ENCODE measurements around the gene PLXNB1.
"Not testable (repeated sequence)": the region's sequence is repeated elsewhere in the genome, so short reads cannot be mapped to it uniquely, and the experiment has no call there.

PLXNB1 gene

DNA sequence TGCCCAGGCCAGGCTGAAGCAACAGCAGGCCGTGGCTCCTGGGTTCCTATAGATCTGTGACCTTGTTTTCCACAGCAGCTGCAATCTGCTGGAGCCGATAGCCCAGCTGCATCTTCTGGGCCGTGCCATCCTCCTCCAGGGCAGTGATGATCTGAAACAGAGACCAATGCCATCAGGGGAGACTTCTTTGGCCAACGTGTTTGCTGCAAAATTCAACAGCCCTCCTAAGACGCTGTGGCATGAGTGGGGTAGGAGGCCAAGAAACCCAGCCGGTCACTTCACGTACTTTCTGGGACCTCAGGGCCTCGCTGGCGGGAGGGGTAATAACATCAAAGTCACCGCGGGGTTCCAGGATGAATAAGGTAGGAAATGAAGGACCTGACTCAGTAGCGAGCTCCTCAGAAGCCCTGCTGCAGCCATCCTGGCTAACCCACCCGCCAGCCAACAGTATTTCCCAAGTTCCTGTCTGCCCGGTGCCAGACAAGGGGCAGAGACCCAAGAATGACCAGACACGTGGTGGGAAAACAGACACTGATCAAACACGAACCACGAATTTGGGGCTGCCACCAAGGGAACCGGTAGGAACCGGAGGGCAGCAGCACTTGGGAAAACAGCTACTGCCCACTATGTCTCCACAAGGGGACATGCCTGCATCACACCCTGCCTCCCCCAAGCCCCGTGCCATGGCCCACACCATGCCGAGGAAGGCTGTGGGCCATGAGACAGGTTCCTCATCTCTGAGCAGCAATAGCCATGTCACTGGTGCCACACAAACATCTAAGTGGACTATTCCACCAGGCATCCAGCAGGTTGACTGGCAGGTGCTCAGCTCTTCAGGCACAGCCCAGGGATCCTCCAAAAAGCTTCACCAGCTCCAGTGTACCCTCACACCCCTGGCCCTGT, 25.2 kb downstream of the PLXNB1 start:
- DNase-seq, result no peak

DNA sequence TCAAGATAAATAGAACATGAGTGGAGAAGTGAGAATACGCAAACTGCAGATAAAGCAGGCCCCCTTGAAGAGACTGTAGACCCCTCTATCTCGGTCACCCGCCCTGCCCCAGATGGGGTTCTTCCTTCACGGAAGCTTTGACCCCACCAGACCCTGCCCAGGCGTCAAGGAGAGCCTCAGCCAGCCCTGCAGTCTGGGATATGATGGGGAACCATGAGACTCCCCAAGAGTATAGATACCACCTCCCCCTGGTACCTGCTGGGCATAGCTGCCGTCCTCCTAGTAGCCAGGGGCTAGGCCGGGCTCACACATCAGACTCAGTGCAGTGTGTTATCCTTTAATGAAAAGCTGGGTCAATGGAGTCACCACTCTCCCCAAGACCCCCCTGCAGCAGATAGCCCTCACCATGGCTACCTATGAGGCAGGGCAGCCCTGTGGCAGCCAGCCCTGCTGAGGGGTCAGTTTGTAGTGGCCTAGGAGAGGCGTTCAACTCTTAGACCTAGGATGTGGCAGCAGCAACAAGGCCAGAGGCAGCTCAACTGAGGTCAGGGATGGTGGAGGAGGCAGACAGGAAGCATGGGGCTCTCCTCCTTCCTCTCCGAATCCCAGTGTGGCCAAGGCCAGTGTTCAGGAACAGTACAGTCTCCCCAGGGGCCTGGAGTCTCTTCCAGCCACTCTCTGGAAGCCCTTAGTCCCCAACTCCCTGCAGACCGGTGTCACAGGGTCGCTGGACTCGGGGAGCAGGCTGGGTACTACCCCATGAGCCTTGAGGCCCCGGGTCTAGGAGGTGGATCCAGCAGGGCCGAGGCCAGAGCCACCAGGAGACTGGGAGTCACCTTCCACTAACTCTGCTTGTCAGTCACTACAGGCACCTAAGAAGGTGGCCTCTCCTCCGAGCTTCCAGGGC, 26.1 kb downstream of the PLXNB1 start:
- no peak for DNase-seq

GRCh38 chr3:48402907-48403306, 27.0 kb downstream of the PLXNB1 start:
- no peak for DNase-seq

- DNase-seq, result no peak
These were observed 27.6 kb downstream of the PLXNB1 start for GRCh38 chr3:48402281-48402732.

- DNase-seq, result not testable (repeated sequence)
These were observed 28.4 kb downstream of the PLXNB1 start for GRCh38 chr3:48401434-48401901.

- peak; percentile 1 for DNase-seq
These were observed 29.0 kb downstream of the PLXNB1 start for GRCh38 chr3:48400824-48401433.

- no peak for DNase-seq
These were observed 30.3 kb downstream of the PLXNB1 start for GRCh38 chr3:48399387-48400172.

- no peak for DNase-seq
These were observed 31.0 kb downstream of the PLXNB1 start for GRCh38 chr3:48398701-48399386.

DNA sequence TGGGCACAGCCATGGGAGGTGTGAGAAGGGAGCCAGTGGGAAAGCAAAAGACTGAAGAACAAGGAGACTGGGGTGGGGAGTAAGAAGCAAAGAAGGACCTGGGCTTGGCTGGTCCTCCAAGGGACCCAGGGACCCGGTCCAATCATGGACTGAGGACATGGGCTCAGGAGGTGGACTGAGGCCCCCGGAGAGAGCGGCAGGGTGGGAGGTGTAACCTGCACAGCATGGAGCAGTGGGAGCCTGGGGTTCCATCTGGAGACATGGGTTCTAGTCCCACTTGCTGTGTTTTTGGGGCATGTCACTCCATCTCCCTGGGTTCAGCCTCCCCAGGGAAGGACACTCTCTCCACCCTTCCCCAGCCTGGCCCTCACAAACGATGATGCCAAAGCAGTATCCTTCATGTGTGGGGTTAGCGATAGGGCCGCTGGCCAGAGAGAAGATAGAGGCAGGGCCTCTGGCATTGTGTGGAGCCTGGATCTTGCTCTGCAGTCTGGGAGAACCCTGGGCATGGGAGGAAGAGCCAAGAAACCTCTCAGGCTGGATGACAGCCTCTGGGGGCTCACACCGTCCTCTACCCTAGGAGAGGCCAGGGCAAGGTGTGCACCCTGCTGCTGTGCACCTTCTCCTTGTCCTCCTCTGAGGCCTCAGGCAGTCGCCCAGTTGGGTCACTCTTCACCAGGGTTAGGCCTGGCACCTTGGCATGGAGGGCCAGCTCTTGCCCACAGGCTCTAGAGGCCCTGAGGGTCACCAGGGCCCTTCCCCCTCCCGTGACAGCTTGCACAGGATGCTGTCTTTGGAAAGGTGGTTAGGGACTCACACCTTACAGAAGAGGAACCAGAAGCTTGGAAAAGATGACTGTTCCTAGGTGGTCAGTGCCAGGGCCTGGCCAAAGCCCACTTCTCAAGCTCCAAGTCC, 31.9 kb downstream of the PLXNB1 start:
- DNase-seq, result no peak

DNA sequence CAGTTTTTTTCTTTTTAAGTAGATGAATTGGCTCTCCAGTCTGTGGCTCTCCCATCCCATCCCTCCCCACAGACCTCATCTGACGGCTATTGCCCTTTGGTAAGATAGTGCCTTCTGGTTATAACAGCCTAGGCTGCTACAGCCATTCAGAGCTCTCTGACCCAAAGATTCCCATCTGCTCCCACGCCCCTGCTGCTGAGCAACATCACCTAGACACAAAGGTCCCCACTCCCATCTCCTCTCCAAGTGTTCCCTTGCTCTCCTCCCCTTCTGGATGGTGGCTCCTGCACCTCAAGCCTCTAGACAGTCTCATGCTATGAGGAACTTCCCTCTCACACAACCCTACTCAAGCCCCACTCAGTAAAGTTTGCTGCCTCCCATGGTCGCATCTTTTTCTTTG, 34.2 kb downstream of the PLXNB1 start:
- DNase-seq, result no peak

DNA sequence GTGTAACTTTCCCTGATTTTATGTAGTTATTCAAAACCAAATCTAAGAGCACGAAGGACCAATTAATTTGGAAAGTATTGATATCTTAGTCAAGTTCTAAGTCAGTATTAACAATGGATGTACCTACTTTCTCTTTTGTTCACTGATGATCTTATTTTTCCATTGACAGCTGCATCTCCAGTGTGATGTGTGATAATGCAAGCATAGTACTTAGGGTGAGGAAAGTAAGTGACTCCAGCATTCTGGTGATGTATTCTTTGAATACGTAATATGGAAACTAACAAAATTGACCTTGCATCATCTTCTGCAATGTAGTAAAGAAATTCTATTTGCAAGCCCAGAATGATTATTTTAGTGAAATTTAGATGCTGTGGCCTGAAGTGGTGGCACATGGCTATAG, 35.5 kb downstream of the PLXNB1 start:
- DNase-seq, result no peak

DNA sequence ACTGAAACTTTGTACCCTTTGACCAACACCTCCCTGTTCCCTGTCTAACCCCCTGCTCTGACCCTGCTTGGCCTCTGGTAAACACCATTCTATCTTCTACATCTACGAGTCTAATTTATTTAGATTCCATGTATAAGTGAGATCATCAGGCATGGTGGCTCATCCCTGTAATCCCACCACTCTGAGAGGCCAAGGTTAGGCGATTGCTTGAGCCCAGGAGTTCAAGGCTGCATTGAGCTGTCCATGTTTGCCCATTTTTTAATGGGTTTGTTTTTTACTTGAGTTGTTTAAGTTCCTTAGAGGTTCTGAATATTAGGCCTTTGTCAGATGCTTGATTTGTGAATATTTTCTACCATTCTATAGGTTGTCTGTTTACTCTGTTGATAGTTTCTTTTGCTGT, 40.9 kb downstream of the PLXNB1 start:
- no peak for DNase-seq

GRCh38 chr3:48387634-48388033, 42.3 kb downstream of the PLXNB1 start:
- DNase-seq, result no peak

DNA sequence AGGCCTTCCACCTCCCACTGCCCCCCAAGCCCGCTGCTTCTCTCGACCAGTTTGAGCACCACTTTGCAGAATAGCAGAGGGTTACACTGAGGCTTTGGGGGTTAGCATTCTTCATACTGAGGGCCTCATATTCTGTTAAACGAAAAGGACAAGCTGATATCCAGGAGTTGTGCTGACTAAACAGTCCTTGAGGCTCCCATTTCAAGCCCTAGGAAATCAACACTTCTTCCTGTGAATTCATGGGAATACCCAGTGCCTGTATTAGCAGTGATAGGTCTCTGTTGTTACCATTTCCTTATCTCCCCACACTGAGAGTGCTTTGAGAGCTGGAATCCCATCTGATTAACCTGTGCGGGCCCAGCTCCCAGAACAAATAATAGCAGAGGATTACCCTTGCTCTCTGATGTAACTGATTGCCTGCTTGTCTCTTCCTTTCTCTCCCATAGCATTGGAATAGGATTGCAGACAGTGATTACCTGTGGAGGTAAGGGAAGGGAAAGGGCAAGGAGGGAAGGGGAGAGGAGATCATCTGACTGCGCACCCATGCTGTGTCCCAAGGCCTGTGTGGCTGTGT, 56.9 kb downstream of the PLXNB1 start:
- no peak for DNase-seq

DNA sequence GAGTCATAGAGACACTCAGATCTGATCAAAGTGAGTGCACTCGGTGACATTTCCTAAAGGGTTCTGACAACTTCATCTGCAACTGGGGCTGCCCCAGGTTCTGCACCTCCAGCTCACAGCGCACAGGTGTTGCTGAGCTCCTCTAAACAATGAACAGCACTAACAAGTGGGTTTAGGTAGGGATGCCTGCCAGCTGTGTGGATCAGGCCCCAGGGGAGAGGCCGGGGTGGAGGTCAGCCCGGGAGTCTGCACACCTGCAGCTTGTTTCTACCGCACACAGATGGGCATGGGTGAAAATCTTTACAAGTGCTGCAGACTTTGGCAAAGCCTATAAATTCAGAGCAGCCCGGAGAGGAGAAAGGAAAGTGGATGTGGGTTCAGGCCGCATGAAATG, 57.5 kb downstream of the PLXNB1 start:
- no peak for DNase-seq

DNA sequence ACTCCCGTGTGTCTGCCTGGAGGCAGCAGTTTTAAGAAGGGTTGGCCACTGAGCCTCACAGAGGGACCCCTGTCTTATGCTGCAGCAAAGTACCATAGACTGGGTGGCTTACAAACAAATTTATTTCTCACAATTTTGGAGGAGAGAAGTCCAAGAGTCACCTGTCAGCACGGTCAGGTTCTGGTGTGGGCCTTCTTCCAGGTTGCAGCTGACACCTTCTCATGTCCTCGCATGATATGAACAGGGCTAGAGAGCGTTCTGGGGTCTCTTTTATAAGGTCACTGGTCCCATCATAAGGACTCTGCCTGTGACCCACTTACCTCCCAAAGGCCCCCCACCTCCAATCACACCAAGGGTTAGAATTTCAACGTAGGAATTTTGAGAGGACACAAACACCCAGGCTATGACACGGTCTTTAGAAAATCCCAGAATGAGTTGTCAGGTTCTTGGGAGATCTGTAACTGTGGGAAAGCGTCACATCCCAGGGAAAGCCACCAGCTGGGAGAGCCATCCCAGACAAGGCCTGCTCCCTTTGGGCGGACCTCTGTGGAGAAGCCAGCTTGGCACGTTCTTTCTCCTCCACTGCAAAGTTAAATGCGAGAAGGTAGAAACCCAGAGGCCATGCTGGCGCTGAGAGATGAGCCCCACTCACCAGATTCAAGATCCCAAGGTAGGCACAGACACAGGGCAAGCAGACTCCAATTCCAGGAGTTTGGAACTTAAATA, 58.1 kb downstream of the PLXNB1 start, which contains the start of gene FBXW12:
TSS of gene FBXW12 (plus strand) at position 569 of the 726 bp plus-strand sequence. CDS start 549 bp downstream, outside the sequence.
- DNase-seq, result no peak

- no peak for DNase-seq
These were observed 59.6 kb downstream of the PLXNB1 start for GRCh38 chr3:48370333-48370713.

GRCh38 chr3:48369693-48370332, 60.1 kb downstream of the PLXNB1 start:
- no peak for DNase-seq

GRCh38 chr3:48367201-48367600, 62.7 kb downstream of the PLXNB1 start:
- DNase-seq, result no peak

Measured in DMS153 (cell line).